Measurements from ENCODE around the gene UBASH3B.

DNA sequence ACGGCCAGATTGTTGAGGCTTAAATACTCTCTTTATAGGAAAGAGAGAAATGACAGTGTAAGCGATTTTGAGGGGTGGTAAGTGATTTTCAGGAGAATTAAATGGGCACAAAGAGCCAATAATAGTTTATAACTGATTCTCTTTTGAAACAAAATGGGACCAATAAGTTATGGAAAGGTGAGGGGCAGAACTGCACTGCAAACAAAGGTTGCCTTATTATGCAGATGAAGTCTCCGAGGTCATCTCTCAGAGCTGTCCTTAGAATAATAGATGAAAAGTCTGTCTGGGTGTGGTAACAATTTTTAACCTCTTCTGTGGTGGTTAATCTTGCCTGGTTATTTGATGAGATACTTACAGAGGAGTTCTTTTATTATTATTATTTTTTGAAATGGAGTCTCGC lies 168.0 kb downstream of the UBASH3B start:
- TF ChIP-seq TEAD4 (IDR thresholded peaks at IDR 0.05): no peak
- TF ChIP-seq, protein P1, sequence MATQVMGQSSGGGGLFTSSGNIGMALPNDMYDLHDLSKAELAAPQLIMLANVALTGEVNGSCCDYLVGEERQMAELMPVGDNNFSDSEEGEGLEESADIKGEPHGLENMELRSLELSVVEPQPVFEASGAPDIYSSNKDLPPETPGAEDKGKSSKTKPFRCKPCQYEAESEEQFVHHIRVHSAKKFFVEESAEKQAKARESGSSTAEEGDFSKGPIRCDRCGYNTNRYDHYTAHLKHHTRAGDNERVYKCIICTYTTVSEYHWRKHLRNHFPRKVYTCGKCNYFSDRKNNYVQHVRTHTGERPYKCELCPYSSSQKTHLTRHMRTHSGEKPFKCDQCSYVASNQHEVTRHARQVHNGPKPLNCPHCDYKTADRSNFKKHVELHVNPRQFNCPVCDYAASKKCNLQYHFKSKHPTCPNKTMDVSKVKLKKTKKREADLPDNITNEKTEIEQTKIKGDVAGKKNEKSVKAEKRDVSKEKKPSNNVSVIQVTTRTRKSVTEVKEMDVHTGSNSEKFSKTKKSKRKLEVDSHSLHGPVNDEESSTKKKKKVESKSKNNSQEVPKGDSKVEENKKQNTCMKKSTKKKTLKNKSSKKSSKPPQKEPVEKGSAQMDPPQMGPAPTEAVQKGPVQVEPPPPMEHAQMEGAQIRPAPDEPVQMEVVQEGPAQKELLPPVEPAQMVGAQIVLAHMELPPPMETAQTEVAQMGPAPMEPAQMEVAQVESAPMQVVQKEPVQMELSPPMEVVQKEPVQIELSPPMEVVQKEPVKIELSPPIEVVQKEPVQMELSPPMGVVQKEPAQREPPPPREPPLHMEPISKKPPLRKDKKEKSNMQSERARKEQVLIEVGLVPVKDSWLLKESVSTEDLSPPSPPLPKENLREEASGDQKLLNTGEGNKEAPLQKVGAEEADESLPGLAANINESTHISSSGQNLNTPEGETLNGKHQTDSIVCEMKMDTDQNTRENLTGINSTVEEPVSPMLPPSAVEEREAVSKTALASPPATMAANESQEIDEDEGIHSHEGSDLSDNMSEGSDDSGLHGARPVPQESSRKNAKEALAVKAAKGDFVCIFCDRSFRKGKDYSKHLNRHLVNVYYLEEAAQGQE (IDR thresholded peaks at IDR 0.05; ENCODE audit: low read depth): no peak
- TF ChIP-seq TAF1 (IDR thresholded peaks at IDR 0.05; ENCODE audit: low read depth): no peak
- TF ChIP-seq ZBTB7A (IDR thresholded peaks at IDR 0.05; ENCODE audit: low read depth): no peak
- no peak for TF ChIP-seq MAX (IDR thresholded peaks at IDR 0.05)
- TF ChIP-seq NFIC (IDR thresholded peaks at IDR 0.05): no peak
- no peak for TF ChIP-seq TCF12 (IDR thresholded peaks at IDR 0.05; ENCODE audit: low read depth)
- TF ChIP-seq YY1 (IDR thresholded peaks at IDR 0.05; ENCODE audit: low read depth): no peak
- TF ChIP-seq EP300 (IDR thresholded peaks at IDR 0.05; ENCODE audit: borderline replicate concordance): no peak
- no peak for TF ChIP-seq FOXM1 (IDR thresholded peaks at IDR 0.05; ENCODE audit: borderline replicate concordance, low read depth)
- TF ChIP-seq USF1 (IDR thresholded peaks at IDR 0.05): no peak
- TF ChIP-seq CREB1 (IDR thresholded peaks at IDR 0.05; ENCODE audit: low read depth): no peak
- TF ChIP-seq CEBPB (IDR thresholded peaks at IDR 0.05): no peak
- no peak for TF ChIP-seq EGR1 (IDR thresholded peaks at IDR 0.05)
